OCI-LY3 (cell line): Measurements from ENCODE around the gene LRRC32.

Source experiments
- EZH2phosphoT487 ChIP-seq: fragments of 200-600 bp; shearing (Covaris generic); IDR thresholded peaks from 2 replicates; pipeline ENCODE4 v1.6.1; 2018; ENCODE audit warnings: antibody characterized with exemption, mixed run types, low read depth
- TF ChIP-seq, protein P1 (sequence below): fragments of 200-600, 300-600 bp; sonication (generic); IDR thresholded peaks from 2 replicates; pipeline ENCODE4 v1.5.1; 2014; ENCODE audit warnings: antibody characterized with exemption, low read length, low read depth

GRCh38 chr11:76717369-76717768 lies 46.8 kb upstream of the LRRC32 start:
- TF ChIP-seq, protein P1, sequence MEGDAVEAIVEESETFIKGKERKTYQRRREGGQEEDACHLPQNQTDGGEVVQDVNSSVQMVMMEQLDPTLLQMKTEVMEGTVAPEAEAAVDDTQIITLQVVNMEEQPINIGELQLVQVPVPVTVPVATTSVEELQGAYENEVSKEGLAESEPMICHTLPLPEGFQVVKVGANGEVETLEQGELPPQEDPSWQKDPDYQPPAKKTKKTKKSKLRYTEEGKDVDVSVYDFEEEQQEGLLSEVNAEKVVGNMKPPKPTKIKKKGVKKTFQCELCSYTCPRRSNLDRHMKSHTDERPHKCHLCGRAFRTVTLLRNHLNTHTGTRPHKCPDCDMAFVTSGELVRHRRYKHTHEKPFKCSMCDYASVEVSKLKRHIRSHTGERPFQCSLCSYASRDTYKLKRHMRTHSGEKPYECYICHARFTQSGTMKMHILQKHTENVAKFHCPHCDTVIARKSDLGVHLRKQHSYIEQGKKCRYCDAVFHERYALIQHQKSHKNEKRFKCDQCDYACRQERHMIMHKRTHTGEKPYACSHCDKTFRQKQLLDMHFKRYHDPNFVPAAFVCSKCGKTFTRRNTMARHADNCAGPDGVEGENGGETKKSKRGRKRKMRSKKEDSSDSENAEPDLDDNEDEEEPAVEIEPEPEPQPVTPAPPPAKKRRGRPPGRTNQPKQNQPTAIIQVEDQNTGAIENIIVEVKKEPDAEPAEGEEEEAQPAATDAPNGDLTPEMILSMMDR = no peak
- TF ChIP-seq EZH2phosphoT487 = no peak
